Astrocyte (in vitro differentiated cells and primary cell): Measurements from ENCODE around the gene DUSP8.

Experiments used
- CTCF ChIP-seq: IDR thresholded peaks from 2 replicates; pipeline ENCODE4 v1.5.1; 2011; ENCODE audit warnings: low read depth, mild to moderate bottlenecking, inconsistent platforms, low read length, moderate library complexity; ENCODE audit not compliant: insufficient read depth
- EZH2 ChIP-seq: IDR thresholded peaks from 2 replicates; pipeline ENCODE4 v1.6.1; 2012; ENCODE audit warnings: mild to moderate bottlenecking, low read length, inconsistent platforms; ENCODE audit not compliant: insufficient read depth

DNA sequence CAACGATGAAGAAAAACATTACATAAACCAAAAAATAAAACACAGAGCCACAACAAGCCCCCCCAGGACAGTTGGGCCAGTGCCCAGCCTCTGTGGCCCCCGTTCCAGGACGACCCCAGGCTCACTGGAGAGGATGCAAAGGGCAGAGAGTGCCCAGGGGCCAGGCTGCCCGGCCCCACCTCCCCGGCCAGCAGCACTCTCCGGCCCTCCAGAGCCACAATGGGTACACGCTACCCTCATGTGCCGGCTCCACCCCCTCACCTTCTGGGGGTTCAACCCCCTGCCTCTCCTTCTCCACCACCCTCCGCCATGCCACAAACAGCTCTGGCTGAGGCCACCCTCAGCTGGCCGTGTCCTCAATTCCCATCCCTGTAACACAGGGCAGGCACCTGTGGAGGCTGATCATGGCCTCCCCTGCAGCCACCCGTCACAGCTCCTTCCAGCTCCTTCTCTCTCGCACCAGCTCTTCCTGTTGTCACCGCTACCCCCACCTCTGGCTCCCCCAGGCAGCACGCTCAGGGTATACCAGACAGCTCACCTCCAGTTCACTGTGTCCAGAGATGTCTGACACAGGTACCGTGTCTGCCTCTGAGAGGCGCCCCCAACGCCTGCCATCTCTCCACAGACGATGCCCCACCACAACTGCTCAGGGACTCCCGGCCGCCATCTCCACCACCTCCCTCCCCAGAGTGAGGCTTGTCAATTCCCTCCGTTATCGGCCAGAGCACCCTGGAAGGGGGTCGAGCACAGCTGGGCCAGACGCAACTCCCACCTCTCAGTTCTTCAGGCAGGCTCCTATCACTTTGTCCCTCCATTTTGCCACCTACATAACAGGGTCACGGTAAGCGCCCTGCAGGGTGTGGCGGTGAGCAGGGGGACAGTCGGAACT is 54.7 kb downstream of the DUSP8 start:
- no peak for TF ChIP-seq EZH2
- TF ChIP-seq CTCF: no peak
